ENCODE measurements around the gene PLSCR1.

The PLSCR1 gene

GRCh38 chr3:146465693-146466465 lies 78.5 kb downstream of the PLSCR1 start:
- ChIA-PET POLR2A (no interaction called here), CTCF (no interaction called here)
- H3K4me3 ChIP-seq (ENCODE audit: low read depth, low read length), result no peak overlapping the region
- TF ChIP-seq, protein P1, sequence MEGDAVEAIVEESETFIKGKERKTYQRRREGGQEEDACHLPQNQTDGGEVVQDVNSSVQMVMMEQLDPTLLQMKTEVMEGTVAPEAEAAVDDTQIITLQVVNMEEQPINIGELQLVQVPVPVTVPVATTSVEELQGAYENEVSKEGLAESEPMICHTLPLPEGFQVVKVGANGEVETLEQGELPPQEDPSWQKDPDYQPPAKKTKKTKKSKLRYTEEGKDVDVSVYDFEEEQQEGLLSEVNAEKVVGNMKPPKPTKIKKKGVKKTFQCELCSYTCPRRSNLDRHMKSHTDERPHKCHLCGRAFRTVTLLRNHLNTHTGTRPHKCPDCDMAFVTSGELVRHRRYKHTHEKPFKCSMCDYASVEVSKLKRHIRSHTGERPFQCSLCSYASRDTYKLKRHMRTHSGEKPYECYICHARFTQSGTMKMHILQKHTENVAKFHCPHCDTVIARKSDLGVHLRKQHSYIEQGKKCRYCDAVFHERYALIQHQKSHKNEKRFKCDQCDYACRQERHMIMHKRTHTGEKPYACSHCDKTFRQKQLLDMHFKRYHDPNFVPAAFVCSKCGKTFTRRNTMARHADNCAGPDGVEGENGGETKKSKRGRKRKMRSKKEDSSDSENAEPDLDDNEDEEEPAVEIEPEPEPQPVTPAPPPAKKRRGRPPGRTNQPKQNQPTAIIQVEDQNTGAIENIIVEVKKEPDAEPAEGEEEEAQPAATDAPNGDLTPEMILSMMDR (IDR thresholded peaks at IDR 0.05; ENCODE audit: insufficient read depth, low read length, missing control alignments), result no peak
- DNase-seq (ENCODE audit: low read depth, low spot score), result no peak

Data from AG04449 (cell line).